NT2/D1 (cell line): ENCODE measurements around the gene PHYKPL.

Source experiments
- YY1 ChIP-seq: IDR thresholded peaks from 2 replicates; pipeline ENCODE4 v1.6.1; 2011; ENCODE audit not compliant: insufficient read length, insufficient read depth
- ZNF274 ChIP-seq: IDR thresholded peaks from 2 replicates; pipeline ENCODE4 v1.6.1; 2011; ENCODE audit warnings: mild to moderate bottlenecking, low read depth, low read length

GRCh38 chr5:178274781-178275537, 42.4 kb upstream of the PHYKPL start:
- no peak for TF ChIP-seq ZNF274
- no peak for TF ChIP-seq YY1
